KBM-7 (cell line): Measurements from ENCODE around the gene TRPV4.
"Not testable (repeated sequence)": the region's sequence is repeated elsewhere in the genome, so short reads cannot be mapped to it uniquely, and the experiment has no call there.

Experiments
- DNase-seq: peaks from one replicate; pipeline ENCODE4 v3.0.0-alpha.2; 2015
- in situ Hi-C: fragments of 300-500 bp; cut with MboI; formaldehyde crosslinking; loops from 2 replicates; pipeline ENCODE4 v1.14.3; 2020; ENCODE audit warnings: low sequenced_read_pairs, low pct_unique_long_range_greater_than_20kb, mixed read lengths

Gene TRPV4

GRCh38 chr12:109862491-109862890 lies 29.3 kb upstream of the TRPV4 start:
- DNase-seq, in situ Hi-C loops: not testable (repeated sequence)

GRCh38 chr12:109861689-109862314 lies 28.6 kb upstream of the TRPV4 start:
- no peak for DNase-seq
- in situ Hi-C loops: no loop called here

DNA sequence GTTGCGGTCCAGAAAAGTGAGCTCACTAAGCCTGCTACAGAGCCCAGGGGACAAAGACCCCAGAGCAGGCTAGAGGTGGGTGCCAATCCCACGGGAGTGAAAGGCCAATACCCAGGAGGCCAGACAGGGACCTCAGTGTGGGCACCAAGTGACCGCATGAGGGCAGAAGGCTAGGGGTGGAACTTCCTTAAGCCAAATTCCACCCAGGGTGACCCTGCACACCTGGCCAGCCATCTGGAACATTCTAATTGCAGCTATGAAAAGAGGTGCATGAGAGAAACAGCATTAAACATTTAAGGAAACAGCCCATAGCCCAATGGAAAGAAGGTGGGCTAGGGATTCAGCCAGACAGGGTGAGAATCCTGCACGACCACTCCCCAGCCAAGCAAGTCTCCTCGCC lies 27.8 kb upstream of the TRPV4 start:
- no peak for DNase-seq
- in situ Hi-C loops: no loop called here

DNA sequence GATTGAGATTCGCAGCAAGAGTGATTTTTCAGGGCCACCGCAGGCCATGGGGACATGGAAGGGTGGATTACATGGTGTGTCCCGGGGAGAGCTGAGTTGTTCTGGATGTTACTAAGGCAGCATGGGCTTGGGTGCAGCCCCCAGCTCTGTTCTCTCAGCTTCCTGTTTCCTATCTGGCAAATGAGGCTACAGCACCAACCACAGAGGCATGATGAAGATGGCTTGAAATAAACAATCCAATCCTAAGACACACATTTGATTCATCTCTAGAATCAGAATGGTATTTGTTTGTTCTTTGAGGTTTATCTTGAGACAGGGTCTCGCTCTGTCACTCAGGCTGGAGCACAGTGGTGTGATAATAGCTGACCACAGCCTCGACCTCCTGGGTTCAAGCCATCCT lies 25.6 kb upstream of the TRPV4 start:
- DNase-seq: peak; percentile 22
- in situ Hi-C loops: no loop called here

DNA sequence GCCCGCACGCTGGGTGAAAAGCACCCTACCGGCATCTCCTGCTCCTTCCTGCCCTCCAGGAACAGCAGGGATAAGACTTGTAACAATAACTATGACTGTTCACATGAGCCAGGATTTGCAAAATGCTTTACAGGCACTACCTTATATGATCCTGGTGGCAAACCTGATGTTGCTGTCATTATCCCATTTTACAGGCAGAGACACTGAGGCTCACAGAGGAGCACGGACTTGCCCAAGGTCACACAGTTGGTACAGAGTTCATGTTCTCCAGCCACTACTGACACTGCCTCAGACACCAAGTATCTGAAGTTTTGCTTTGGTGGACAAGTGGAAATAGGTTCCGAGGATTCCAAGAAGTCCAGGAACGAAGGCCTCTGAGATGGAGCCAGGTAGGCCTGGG lies 24.5 kb upstream of the TRPV4 start:
- in situ Hi-C loops: no loop called here
- DNase-seq: no peak

DNA sequence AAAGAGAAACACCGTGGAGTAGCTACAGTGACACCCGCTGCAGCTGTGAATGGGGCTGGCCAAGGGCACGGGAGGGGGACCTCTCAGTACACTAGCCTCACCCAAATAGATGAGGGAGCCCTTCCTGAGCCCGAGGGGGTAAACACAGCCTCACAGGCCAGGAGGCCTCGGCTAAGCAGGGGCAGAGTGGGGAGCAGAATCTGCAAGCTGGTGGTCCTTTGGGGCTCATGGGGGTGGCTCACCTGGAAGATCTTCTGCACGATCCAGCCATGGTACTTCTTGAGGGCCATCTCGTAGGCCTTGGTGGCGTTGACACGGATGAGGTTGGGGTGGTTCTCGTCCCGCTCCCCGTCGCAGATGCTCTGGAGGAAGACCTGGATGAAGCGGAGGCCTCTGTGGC lies 22.2 kb upstream of the TRPV4 start:
- in situ Hi-C loops: no loop called here
- no peak for DNase-seq

DNA sequence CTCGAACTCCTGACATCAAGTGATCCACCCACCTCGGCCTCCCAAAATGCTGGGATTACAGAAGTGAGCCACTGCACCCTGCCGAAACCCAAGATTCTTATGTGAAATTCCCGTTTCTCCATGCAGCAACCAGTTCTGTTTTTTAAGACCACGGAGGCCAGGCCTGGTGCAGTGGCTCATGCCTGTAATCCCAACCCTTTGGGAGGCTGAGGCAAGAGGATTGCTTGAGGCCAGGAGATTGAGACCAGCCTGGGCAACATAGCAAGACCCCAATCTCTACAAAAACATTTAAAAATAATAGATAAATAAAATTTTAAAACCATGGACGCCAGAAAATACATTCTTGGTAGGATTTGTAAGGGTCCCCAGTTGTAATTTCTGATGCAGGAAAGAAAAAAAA lies 17.3 kb upstream of the TRPV4 start:
- in situ Hi-C loops, DNase-seq: not testable (repeated sequence)

DNA sequence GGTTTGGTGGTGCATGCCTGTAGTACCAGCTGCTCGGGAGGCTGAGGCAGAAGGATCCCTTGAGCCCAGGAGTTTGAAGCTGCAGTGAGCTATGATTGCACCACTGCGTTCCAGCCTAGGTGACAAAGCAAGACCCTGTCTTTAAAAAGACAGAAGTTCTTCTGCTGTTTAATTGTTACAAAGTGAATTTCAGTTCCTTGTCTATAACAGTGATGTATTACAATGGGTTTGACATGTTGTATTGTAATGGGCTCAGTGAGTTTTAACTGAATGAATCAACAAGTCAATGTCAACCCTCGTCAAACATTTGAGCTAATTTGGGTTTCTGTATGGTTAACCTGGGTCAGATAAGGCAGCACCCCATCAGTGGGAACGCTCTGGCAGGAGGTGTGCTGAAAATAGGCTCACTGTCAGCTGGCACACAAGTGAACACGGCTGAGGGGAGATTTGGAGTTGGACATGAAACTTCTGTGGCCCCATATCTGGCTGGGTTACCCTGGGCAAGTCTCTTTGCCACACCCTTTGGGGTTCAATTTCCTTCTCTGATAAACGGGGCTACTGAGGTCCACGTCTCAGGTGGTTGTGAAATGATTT lies 14.0 kb upstream of the TRPV4 start:
- in situ Hi-C loops: no loop called here

DNA sequence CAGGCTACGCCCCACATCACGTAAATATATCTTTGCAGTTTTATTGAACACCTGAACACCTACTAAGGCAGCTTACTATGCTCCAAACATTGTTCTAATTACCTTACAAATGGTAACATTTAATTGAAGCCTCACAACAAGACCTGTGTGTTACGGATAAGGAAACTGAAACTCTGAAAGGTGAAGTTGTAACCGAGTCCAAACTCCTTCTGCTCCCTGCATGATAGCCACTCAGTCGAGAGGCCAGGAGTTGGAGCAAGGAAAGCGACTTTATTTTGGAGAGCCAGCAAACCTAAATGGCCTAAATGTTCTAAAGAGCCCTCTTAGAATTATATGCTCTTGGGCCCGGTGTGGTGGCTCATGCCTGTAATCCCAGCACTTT lies 12.6 kb upstream of the TRPV4 start:
- no peak for DNase-seq
- in situ Hi-C loops: no loop called here

More for the DNA sequence above, 14.0 kb upstream of the TRPV4 start:
- no peak for DNase-seq

- peak; percentile 91 for DNase-seq
- in situ Hi-C loops: no loop called here
These were observed 12.0 kb upstream of the TRPV4 start for GRCh38 chr12:109844983-109845823.

- no peak for DNase-seq
- in situ Hi-C loops: no loop called here
These were observed 10.9 kb upstream of the TRPV4 start for GRCh38 chr12:109844091-109844490.

GRCh38 chr12:109842021-109842420 lies 8.8 kb upstream of the TRPV4 start:
- DNase-seq: no peak
- in situ Hi-C loops: no loop called here

DNA sequence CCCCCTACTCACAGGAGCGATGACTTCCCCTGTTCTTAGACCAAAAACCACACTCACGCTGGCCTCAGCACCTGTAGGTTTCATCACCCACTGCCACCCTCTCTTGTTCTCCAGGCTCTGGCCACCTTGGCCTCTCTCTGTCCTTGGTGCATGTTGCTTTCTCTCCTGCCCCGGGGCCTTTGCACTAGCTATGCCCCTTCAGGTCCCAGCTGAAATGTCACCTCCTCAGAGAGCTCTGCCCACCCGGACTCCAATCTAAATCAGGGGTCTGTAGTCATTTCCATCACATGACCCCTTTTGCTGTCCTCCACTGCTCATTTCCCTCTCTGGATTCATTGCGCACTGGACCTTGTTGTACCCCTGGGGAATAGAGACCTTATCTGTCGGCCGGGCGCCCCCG lies 8.2 kb upstream of the TRPV4 start:
- DNase-seq: no peak
- in situ Hi-C loops: no loop called here

GRCh38 chr12:109840305-109841074 lies 7.3 kb upstream of the TRPV4 start:
- DNase-seq: no peak
- in situ Hi-C loops: no loop called here

- in situ Hi-C loops: no loop called here
- no peak for DNase-seq
These were observed 6.2 kb upstream of the TRPV4 start for GRCh38 chr12:109839444-109839843.

- in situ Hi-C loops: no loop called here
- no peak for DNase-seq
These were observed 3.7 kb upstream of the TRPV4 start for GRCh38 chr12:109836916-109837315.

- in situ Hi-C loops: no loop called here
These were observed 2.6 kb upstream of the TRPV4 start for GRCh38 chr12:109835827-109836226.

GRCh38 chr12:109832541-109833306 lies 474 bp downstream of the TRPV4 start:
- in situ Hi-C loops: no loop called here
- DNase-seq: no peak

More at GRCh38 chr12:109835827-109836226, 2.6 kb upstream of the TRPV4 start:
- no peak for DNase-seq

GRCh38 chr12:109831929-109832328 lies 1.3 kb downstream of the TRPV4 start:
- DNase-seq: no peak
- in situ Hi-C loops: no loop called here
